Endothelial cell of umbilical vein (primary cell): ENCODE data around the gene MRPS5. TPM values are rescaled to one million over a fixed set of nuclear protein-coding genes. Genes with fewer than 3 reads are reported as not detected.

Source experiments
- BruUV-seq: library from RNA; stranded (reverse); fragments of 400-500 nt; replicated peaks from 2 replicates; lab custom pipeline; 2021; lab: Mats Ljungman, UMichigan
- CTCF ChIA-PET: fragments of 300-600, 350-600 bp; sonication (Branson Sonifier 250); formaldehyde crosslinking; loops from one replicate; lab custom pipeline; 2021; ENCODE audit warnings: antibody characterized with exemption, inconsistent platforms; lab: Charles Lee
- POLR2A ChIA-PET: fragments of 300-600, 350-600 bp; sonication (Branson Sonifier 250); formaldehyde crosslinking; loops from one replicate; lab custom pipeline; 2021; ENCODE audit warnings: antibody characterized with exemption, inconsistent platforms; lab: Charles Lee
- DNase-seq: peaks from one replicate; pipeline ENCODE4 v3.0.0-alpha.2; 2011; ENCODE audit warnings: low read depth, low spot score
- FAIRE-seq: peaks from 2 replicates; lab custom pipeline; 2011; peaks lifted over from hg19 to GRCh38; lab: Jason Lieb, UNC
- H2AFZ ChIP-seq: 2 replicates; pipeline ENCODE4 v1.6.0; 2012; ENCODE audit warnings: low read depth, low read length, control low read depth, inconsistent platforms
- H3K27ac ChIP-seq: 2 replicates; pipeline ENCODE4 v1.5.1; 2011; ENCODE audit warnings: low read depth, mild to moderate bottlenecking, control low read depth, low read length, moderate library complexity; ENCODE audit not compliant: insufficient read depth
- H3K27me3 ChIP-seq, 2 experiments: 2 replicates each; pipeline versions ENCODE4 v1.6.0 to v1.6.1; 2011; ENCODE audit warnings: low read length in 2 of 2, mixed read lengths in 1 of 2; ENCODE audit not compliant: control insufficient read depth in 2 of 2, insufficient read depth in 2 of 2
- H3K36me3 ChIP-seq, 2 experiments: 2 replicates in 1 of 2; 3 replicates in 1 of 2; pipeline ENCODE4 v1.5.1; 2011; ENCODE audit warnings: low read length in 2 of 2, mild to moderate bottlenecking in 1 of 2, moderate library complexity in 1 of 2; ENCODE audit not compliant: control insufficient read depth in 2 of 2, insufficient read depth in 2 of 2; ENCODE audit errors: extremely low read depth in 1 of 2
- H3K4me1 ChIP-seq: 3 replicates; pipeline ENCODE4 v1.5.1; 2011; ENCODE audit warnings: mild to moderate bottlenecking, low read length; ENCODE audit not compliant: control insufficient read depth, insufficient read depth; ENCODE audit errors: extremely low read depth
- H3K4me2 ChIP-seq: 2 replicates; pipeline ENCODE4 v1.6.1; 2011; ENCODE audit warnings: low read length, control low read depth, mixed read lengths; ENCODE audit not compliant: insufficient read depth
- H3K4me3 ChIP-seq, 3 experiments: fragments of 200-600 bp in 1 of 3; sonication (generic), shearing (Covaris generic) in 1 of 3; replicated peaks in 1 of 3; 2 replicates each; pipeline ENCODE4 v1.5.1; 2011 to 2016; ENCODE audit warnings: control low read depth in 3 of 3, low read length in 3 of 3, mild to moderate bottlenecking in 2 of 3, inconsistent platforms in 1 of 3, low read depth in 1 of 3, moderate library complexity in 1 of 3; ENCODE audit not compliant: insufficient read depth in 1 of 3
- H3K79me2 ChIP-seq: 2 replicates; pipeline ENCODE4 v1.6.0; 2012; ENCODE audit warnings: low read length, inconsistent platforms; ENCODE audit not compliant: control insufficient read depth, insufficient read depth
- H3K9ac ChIP-seq: replicated peaks from 2 replicates; pipeline ENCODE3; 2011; ENCODE audit warnings: low read length, control low read depth; ENCODE audit not compliant: insufficient read depth; ENCODE audit errors: extremely low read depth
- H3K9me1 ChIP-seq: replicated peaks from 3 replicates; pipeline ENCODE4 v1.6.0; 2011; ENCODE audit warnings: mild to moderate bottlenecking, low read length; ENCODE audit not compliant: control insufficient read depth, insufficient read depth; ENCODE audit errors: extremely low read depth
- H3K9me3 ChIP-seq: replicated peaks from 2 replicates; pipeline ENCODE4 v1.5.1; 2012; ENCODE audit warnings: low read length, inconsistent platforms; ENCODE audit not compliant: control insufficient read depth, insufficient read depth
- H4K20me1 ChIP-seq: replicated peaks from 2 replicates; pipeline ENCODE3; 2011; ENCODE audit warnings: mild to moderate bottlenecking, low read length; ENCODE audit not compliant: control insufficient read depth, insufficient read depth; ENCODE audit errors: extremely low read depth
- EZH2 ChIP-seq: IDR thresholded peaks from 2 replicates; pipeline ENCODE4 v1.6.1; 2012; ENCODE audit warnings: borderline replicate concordance, low read depth, mild to moderate bottlenecking, moderate library complexity, low read length, inconsistent platforms; ENCODE audit not compliant: severe bottlenecking
- FOS ChIP-seq: IDR thresholded peaks from 2 replicates; pipeline ENCODE4 v1.6.1; 2011; ENCODE audit warnings: mild to moderate bottlenecking, low read length, moderate library complexity, borderline replicate concordance; ENCODE audit not compliant: insufficient read depth
- GATA2 ChIP-seq: IDR thresholded peaks from 2 replicates; pipeline ENCODE4 v1.7.0; 2011; ENCODE audit warnings: low read depth, mild to moderate bottlenecking, moderate library complexity, mixed read lengths, low read length; ENCODE audit not compliant: insufficient read length, insufficient read depth
- JUN ChIP-seq: IDR thresholded peaks from 2 replicates; pipeline ENCODE4 v1.6.1; 2011; ENCODE audit warnings: borderline replicate concordance, low read depth; ENCODE audit not compliant: insufficient read length, insufficient read depth
- MYC ChIP-seq: IDR thresholded peaks from one replicate; pipeline ENCODE4 v1.6.1; 2011; ENCODE audit warnings: mild to moderate bottlenecking, low read depth, low read length
- POLR2A ChIP-seq: IDR thresholded peaks from 2 replicates; pipeline ENCODE4 v1.6.1; 2012; ENCODE audit warnings: low read depth, mild to moderate bottlenecking, control low read depth, low read length
- dilution Hi-C: fragments of 300-500 bp; cut with MboI; formaldehyde crosslinking; loops from one replicate; pipeline ENCODE4 v1.15.0; 2019; ENCODE audit warnings: low sequenced_read_pairs; ENCODE audit not compliant: extremely low pct_ligation_motif_present
- intact Hi-C: fragments of 100-400 bp; cut with micrococcal nuclease; formaldehyde crosslinking; loops from one replicate; pipeline ENCODE4 v1.10.0; 2022
- polyA plus RNA-seq, 4 experiments: library from polyadenylated mRNA; depleted of rRNA in 3 of 4; stranded (reverse) in 3 of 4; unstranded in 1 of 4; fragments of >200 nt; gene quantifications; 2 replicates each; pipeline versions ENCODE4 v1.2.1 to v1.2.3, GENCODE V29; 2011 to 2012; ENCODE audit warnings: missing spikeins in 1 of 4
- total RNA-seq: library from RNA; stranded (reverse); gene quantifications from 2 replicates; pipeline ENCODE4 v1.2.3, GENCODE V29; 2021
- TF ChIP-seq, protein P1 (sequence below): IDR thresholded peaks from 2 replicates; pipeline ENCODE4 v1.6.1; 2011; ENCODE audit not compliant: insufficient read depth, insufficient read length

The MRPS5 gene
- total and polyA plus RNA-seq, 2 donors (not counting 3 experiments of a cell fraction or from before 2014, with no cell fraction given) = 50.5 to 62.8 TPM

GRCh38 chr2:95073856-95074662, 47.5 kb downstream of the MRPS5 start:
- H3K4me1 ChIP-seq = no peaks in the 10 kb centered on the region
- no peak overlapping the region for H2AFZ ChIP-seq
- peaks cover 7 to 9% of the 10 kb centered on the region in 2 experiments for H3K27me3 ChIP-seq
- no peaks in the 10 kb centered on the region for H3K9me3 ChIP-seq
- H3K4me2 ChIP-seq = no peak overlapping the region
- no peaks in the 10 kb centered on the region for H3K36me3 ChIP-seq
- intact Hi-C loops = no loop called here
- H3K79me2 ChIP-seq = no peaks in the 10 kb centered on the region
- H3K9me1 ChIP-seq = no peaks in the 10 kb centered on the region
- no peaks in the 10 kb centered on the region for H4K20me1 ChIP-seq
- no peak for TF ChIP-seq MYC
- TF ChIP-seq, protein P1, sequence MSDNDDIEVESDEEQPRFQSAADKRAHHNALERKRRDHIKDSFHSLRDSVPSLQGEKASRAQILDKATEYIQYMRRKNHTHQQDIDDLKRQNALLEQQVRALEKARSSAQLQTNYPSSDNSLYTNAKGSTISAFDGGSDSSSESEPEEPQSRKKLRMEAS = no peak
- no peak for TF ChIP-seq FOS
- no peak for TF ChIP-seq POLR2A
- TF ChIP-seq GATA2 = no peak
- TF ChIP-seq EZH2 = no peak
- TF ChIP-seq JUN = no peak
- no peak overlapping the region for H3K9ac ChIP-seq
- DNase-seq (no peak), FAIRE-seq (no peak)
- H3K4me3 ChIP-seq = no peak overlapping the region
- no TSS peak for BruUV-seq
- ChIA-PET POLR2A (no interaction called here), CTCF (interaction anchor here (0.9 kb wide), 1 partner anchor 88 kb away, joined by 3 read pairs; no protein-coding TSS in a partner anchor)
- dilution Hi-C loops = no loop called here
- no peak overlapping the region for H3K27ac ChIP-seq

DNA sequence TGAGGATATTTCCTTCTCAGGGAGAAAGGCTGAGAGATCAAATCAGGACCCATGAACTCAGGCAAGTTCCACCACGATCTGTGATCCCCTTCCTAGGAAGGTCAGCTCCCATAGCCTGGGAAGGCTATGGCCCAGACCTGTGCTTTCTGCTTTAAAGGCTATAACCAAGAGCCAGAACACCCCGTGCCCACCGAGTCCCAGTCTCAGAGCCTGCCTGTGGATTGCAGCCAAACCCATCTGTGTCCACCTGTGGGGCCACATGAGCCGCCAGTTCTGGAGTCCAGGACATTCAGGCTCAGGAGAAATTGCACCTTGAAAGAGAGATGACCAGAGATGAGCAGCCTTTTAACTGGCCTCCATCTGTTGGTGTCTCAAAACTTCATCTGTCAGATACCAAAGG, 49.2 kb downstream of the MRPS5 start:
- DNase-seq (no peak), FAIRE-seq (no peak)
- H3K9me3 ChIP-seq = no peaks in the 10 kb centered on the region
- BruUV-seq = no TSS peak
- H3K79me2 ChIP-seq = no peaks in the 10 kb centered on the region
- no peak overlapping the region for H2AFZ ChIP-seq
- H3K4me2 ChIP-seq = no peak overlapping the region
- no peaks in the 10 kb centered on the region for H3K9me1 ChIP-seq
- TF ChIP-seq, protein P1 = no peak
- intact Hi-C loops (no loop called here), dilution Hi-C loops (no loop called here)
- CTCF ChIA-PET = no interaction called here
- H3K4me1 ChIP-seq = no peaks in the 10 kb centered on the region
- H3K4me3 ChIP-seq = no peak overlapping the region
- no peaks in the 10 kb centered on the region for H3K36me3 ChIP-seq
- H3K9ac ChIP-seq = no peak overlapping the region
- peaks cover 0 to 1% of the 10 kb centered on the region in 2 experiments for H3K27me3 ChIP-seq
- H3K27ac ChIP-seq = no peak overlapping the region
- POLR2A ChIA-PET = no interaction called here
- H4K20me1 ChIP-seq = no peaks in the 10 kb centered on the region
